GM19099 (cell line): ENCODE data around the gene NPAS3.

Source experiments
- POLR2A ChIP-seq: IDR thresholded peaks from 3 replicates; pipeline ENCODE4 v1.6.1; 2011; ENCODE audit warnings: low read depth; ENCODE audit not compliant: insufficient read length; ENCODE audit errors: extremely low read depth

NPAS3 gene

DNA sequence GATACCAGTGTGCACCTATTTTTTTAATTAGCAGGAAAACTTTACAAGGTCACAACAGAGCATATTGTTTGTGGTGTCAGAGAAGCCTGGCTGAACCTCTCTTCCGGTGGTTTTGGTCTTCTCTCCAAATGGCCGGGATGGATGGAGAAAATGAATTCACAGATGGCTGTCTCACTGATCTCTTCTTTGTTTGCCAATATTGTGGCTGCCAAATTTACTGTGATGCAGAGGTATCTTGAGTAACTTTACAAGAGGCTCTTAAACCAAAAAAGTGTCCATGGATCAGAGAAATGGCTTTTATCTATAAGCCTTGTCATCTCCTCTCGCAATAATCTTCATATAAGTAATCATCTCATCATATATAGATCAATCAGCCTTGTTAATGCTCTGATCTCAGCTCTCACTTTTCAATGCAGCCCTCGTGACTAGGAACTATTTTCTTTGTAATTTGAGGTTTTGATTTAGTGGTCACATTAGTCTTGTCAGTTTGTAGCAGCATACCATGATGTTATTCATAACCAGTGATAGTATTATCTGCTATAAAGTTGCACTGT, 704.1 kb downstream of the NPAS3 start:
- no peak for TF ChIP-seq POLR2A

DNA sequence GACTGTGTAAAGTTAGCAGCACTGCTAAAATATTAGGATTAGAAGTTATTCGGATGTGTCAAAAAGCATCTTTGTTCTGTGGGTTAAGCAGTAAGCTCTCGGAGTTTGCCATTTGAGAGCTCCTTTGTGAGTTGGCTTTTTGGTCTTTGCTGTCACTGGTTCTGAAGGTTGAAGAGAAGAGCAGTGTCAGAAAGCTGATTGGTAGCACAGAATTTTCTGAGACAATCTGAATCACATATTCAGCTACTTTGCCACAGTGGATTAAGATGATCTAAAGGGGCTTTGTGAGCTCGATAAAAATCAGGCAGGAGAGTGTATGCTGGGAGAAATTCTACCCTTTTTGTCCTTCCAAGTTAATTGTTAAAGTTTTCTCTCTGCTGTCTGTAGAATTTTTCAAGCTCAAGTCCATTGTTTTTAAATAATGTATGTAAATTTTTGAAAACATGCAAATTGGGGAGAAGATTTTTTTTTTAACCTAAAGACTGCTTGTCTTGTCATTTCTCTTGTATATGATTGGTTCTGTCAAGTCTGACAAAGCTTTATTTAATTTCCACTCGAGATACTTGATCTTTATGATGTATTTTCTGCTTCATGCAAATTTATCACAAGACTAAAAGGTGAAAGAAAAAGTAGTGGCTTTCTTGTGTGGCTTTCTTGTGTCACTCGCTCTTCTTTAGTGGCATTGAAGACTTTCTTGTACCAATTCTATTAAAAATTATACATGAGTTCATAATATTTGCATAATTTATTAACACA, 704.9 kb downstream of the NPAS3 start:
- TF ChIP-seq POLR2A: no peak

DNA sequence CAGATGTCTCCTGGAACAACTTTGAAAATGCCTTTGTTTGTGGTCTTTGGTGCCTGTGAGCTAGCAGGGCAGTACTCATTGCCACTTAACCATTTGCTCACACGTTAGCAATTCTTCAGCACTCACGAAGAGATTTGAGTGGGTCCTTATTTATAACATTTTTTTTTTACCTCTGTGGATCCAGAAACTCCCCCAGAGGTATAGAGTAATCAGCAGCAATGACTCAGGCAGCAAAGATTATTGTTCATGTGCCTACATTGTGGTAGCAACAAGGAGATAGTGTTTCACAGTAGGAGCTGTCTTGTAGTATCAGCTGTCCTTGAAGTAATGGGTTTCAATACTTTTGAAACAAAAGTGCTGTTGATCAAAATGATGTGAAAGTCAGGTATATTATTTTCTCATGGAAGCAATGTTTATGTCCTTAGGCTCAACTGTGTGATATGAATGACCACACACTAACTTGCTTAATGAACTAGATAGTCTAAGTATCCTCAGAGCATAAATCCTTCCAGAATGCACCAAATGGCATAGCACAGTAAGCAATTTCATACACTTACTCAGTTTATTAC, 708.1 kb downstream of the NPAS3 start:
- no peak for TF ChIP-seq POLR2A

DNA sequence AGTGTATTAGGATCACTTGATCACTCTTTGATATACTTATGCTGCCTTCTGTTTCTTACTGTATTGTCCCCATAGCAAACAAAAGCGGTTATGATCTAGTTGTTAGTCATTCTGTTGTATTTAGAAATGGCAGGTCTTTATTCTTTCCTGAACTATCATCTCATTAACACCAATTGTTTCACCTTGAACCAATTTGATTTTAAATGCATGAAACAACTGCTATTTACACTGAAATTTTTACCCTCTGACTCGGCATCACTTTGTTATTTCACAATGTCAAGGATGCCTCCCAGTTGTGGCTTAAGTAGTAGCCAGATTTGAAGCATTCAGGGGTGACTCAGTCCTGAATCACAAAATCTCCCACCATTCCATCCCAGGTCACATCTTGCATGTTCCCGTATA, 708.7 kb downstream of the NPAS3 start:
- TF ChIP-seq POLR2A: no peak

DNA sequence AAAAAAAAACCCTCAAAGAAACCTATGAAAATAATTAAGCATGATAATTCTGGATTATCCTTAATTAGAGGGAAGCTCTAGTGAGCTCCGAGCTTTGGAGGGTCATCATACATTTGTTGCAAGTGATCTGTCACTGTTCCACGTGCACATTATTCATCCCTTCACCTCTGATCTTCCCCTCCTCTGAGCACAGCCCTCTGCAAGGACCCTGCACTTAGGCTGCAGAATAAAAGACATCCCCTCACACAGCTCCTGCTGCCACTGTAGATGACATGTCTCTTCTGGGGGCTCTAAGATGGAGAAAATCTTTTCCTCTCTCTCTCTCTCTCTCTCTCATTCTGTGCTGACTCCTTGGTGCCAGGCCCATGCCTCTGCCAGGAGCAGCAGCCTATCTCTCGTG, 711.8 kb downstream of the NPAS3 start:
- TF ChIP-seq POLR2A: no peak

DNA sequence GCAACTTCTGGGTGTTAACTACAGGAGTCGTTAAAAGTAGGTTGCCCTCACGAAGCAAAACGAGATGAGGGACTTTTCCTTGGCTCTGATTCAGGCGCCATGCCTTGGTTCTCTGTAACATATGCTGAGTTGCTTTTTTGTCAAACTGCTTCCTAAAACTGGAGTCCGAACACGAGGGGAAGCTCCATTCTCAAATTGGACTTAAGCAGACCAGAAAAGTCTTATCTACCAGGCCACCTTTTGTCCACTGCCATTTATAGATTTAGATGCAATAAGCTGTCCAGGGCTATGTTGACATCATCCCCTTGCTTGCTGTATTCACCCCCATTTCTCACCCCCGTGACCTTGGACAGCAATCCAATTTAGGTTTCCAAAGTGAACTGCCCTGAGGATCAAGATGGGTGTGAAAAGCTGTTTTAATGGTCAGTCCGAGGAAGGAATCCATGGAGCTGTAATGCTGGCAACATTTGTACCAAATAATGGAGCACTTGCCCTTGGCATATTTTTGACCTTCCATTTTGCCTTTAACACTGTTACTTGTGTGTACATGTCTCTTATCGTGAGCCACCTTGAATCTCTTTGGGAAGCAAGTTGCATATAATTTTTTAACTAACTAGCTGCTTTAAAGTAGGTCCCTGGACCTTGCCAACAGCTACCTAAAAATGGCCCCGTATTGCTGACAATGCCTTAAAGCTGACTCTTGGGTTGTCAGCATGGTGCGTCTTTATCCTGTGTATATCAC, 714.1 kb downstream of the NPAS3 start:
- TF ChIP-seq POLR2A: no peak

DNA sequence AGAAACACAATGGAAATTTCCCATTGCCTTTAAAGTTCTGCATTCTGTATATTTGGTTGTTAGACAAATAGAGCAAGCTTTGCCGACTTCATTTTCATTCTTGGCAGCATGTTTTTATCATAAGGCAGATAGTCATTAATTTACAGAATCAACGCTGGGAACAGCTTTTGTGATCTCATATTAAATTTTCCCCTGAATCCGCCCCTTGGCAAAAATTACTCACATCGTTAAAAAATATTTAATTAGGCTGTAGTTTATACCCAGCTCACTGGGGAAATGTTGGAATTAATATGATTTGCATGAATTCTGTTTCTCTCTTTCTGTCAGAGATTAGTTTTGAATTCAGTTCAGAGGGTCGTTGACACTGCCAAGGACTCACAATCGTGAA, 714.6 kb downstream of the NPAS3 start:
- TF ChIP-seq POLR2A: no peak

DNA sequence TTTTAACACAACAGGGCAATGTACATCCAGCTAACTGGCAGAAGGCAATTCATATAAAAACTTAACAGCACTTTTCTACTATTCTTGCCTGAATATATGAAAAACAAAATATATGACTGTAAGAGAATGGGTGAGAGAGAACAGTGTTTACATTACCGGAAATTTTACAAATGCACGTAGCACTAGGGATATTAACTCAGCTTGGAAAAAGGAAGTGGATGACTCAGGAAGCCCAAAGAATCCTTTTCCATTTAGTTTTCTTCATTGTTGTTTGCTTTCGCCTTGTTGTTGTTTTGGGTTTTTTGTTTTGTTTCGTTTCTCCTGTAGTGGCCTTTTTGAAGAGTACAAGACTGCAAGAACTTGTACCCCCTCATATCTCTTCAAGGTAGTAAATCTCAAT, 716.7 kb downstream of the NPAS3 start:
- no peak for TF ChIP-seq POLR2A

DNA sequence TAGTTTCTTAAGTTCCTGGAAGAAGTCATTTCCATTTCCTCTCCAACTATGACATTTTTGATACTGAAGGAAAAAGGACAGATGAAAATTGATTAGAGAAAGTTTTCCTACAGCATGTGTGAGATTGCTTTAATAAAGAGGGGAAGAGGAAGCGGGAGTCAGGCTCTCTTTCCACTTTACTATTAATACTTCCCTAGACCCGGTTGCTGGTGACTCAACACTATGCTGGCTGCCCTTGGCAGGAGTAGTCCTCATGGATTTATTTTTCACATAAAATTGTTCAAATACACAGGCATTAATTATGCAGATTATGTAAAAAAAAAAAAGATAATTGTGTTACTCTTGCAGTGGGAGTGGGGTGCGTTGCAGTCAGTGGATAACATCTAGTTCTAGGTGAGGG, 718.8 kb downstream of the NPAS3 start:
- no peak for TF ChIP-seq POLR2A

DNA sequence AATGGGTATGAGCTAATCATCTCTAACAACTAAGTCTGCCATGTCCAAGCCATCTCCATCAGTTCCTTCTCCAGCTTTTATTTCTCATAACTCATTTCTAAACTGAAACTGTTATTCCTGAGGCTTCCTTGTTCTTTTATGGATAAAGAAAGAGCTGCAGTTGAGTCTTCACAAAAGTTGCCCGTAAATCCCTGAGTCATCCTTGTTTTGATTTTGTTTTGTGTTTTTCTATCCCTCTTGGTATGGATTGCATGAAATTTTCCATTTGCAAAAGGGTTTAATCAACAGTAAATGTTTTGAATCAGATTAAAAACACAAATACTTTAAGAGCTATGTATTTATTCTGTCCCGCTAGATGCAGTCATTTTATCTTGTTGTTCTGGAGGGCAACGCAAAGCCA, 721.6 kb downstream of the NPAS3 start:
- no peak for TF ChIP-seq POLR2A

DNA sequence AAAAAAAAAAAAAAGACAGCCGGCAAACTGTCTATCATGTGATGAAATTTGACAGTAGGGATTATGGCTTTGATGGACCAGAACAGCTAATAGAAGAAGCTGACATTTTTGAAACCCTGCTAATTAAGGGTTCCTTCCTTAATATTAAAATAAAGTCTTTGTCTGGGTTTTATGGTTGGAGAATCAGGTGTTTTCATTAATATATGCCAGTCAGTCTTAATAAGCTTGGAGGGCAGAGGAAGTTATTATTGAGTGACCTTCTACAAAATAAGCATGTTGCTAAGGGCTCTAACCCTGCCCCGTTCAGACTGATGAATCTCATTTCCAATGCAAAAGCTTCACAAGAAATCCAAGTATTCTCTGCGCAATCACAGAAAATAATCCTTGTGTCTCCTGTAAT, 722.4 kb downstream of the NPAS3 start:
- no peak for TF ChIP-seq POLR2A

DNA sequence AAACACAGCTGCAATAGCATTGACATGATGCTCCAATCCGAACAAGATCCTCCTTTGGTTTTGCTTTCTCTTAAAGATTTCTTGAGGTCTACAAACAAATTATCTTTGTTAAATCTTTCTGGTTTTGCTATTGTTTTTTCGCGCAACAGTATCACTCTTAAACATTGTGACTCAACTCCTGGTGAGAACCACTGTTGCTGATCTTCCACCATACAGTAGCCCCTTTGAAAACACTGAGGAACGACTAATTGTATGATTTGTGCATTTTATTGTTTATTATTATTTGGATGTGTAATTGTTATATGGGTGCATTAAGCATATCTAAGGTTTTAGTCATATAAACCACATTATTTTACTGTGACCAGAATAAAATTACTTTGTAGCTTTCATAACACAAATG, 729.4 kb downstream of the NPAS3 start:
- no peak for TF ChIP-seq POLR2A

DNA sequence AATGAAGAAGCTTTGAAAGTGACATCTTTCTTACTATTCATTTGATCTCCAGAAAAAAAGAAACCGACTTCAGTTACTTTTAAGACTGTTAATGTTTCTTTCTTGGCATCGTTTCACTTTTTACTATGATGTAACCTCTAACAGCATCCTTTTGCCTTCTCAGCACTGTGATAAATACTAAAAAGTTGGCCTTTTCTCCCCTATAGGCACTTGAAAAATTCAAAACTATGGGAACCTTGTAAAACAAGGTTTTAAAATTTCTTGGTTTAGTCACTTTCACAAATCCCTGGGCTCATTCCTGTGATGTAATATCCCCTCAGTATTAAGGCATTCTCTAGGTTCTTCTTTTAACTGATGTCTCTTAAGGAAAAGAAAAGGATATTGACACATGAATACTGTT, 730.4 kb downstream of the NPAS3 start:
- TF ChIP-seq POLR2A: no peak

DNA sequence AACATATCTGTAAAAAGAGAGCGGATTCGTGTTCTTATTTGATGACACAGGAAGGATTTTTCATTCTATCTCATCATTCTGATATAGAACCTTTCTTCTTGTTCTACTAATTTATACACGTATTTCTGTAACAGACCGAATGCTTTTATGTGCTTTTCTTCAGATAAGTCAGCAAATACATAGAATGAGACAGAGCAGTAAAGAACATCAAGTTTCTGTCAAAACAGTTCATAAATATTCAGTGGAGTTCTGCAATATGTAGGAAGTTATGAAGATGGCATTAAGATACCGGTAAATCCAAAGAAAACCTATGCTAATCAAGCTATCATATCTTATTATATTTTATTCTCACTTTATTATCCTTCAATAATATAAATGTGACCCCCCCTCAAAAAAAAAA, 731.6 kb downstream of the NPAS3 start:
- TF ChIP-seq POLR2A: no peak

DNA sequence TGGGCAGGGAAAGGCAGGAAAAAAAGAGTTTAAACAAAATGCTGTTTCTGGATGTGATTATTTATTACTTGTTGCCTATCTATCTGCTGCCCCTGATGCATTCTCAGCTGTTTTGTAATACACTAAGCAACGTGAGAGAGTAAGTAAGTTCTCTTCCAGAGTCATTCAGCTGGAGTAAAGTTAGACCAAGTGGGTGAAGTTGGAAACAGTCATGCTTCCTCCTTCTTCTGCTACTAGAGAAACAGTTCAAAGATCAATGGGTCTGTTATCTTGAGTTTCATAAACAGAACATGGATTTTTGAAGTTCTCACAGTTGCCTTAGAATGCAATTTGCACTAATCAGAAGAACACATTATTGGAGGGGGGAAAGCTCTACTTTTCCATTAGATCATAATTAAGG, 732.9 kb downstream of the NPAS3 start:
- TF ChIP-seq POLR2A: no peak

DNA sequence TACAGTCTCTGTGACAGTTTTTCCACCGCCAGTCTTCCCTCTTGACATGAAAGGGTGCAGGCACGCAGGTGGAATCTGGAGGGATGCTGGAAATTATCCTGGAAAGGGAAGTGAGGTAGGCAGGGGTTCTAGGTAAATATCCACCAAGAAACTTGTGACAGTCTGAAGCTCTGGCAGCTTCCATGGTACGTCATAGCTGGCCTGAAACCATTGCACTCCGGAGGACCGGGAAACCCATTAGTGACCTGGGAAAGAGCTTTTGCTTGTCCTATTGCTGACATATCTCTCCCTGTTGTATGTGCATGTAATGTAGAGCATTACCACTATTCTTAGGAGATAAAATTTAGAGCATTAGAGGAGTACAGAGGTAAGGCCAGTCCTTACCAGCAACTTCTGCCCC, 736.2 kb downstream of the NPAS3 start:
- no peak for TF ChIP-seq POLR2A

DNA sequence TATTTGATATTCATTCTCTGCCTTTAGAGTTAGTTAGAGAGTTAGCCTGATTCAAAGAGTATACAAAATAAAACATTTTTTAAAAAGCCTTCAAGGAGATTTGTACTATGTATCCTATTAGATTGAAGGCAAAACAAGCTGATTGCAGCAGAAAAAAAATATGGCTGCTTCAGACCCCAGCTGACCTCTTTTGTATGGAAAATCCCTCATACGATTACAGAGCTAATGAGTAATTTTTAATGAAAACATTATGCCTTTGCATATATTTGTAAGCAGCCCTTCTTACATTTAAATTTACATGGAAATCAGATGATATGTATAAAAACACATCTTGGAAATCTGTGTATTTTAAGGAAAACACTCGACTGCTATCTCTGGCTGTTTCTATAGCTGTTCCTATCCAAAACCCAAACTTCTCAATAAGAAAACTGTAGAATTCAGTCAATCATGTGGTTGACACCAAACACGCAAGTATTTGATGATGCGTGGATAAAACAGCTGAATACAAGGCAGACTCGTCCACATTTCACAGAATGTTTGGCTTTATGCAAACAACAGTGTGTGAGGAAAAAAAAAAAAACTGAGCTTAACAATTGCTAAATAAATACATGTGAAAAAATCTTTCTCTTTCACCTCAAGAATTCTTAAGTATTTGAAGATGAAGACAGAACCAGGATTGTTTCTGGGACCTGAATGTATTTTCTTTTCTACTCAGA, 736.9 kb downstream of the NPAS3 start:
- no peak for TF ChIP-seq POLR2A
